GM12878 (cell line): ENCODE results near the gene KIF5C. TPM values are rescaled to one million over a fixed set of nuclear protein-coding genes. Genes with fewer than 3 reads are reported as not detected.

Source experiments
- ATAC-seq: fragments of 200-7000 bp; cut with Tn5 transposase; 3 replicates; pipeline ENCODE4 v1.9.1; 2020; ENCODE audit warnings: mild to moderate bottlenecking, moderate library complexity
- BruUV-seq: library from RNA; stranded (reverse); fragments of 400-500 nt; replicated peaks from 2 replicates; lab custom pipeline; 2021; lab: Mats Ljungman, UMichigan
- CTCF ChIA-PET: fragments of 300-600 bp; sonication (Branson Sonifier 250); formaldehyde crosslinking; extraction: SDS; loops from one replicate; lab custom pipeline; 2021; ENCODE audit warnings: inconsistent platforms; lab: Yijun Ruan, JAX
- POLR2A ChIA-PET: fragments of 350-600 bp; formaldehyde crosslinking; extraction: SDS; loops from one replicate; lab custom pipeline; 2021; ENCODE audit warnings: inconsistent platforms; lab: Charles Lee
- RAD21 ChIA-PET: fragments of 300-600 bp; sonication (Branson Sonifier 250); formaldehyde crosslinking; loops from one replicate; lab custom pipeline; 2023; ENCODE audit warnings: antibody characterized with exemption; ENCODE audit not compliant: unreplicated experiment; lab: Charles Lee
- SMC1A ChIA-PET: fragments of 300-600 bp; sonication (Branson Sonifier 250); formaldehyde crosslinking; loops from one replicate; lab custom pipeline; 2023; ENCODE audit not compliant: unreplicated experiment, uncharacterized antibody; lab: Charles Lee
- DNase-seq: peaks from one replicate; pipeline ENCODE4 v3.0.0-alpha.2; 2011; ENCODE audit warnings: low read depth, low spot score
- FAIRE-seq: peaks from 3 replicates; lab custom pipeline; 2011; peaks lifted over from hg19 to GRCh38; lab: Jason Lieb, UNC
- H2AFZ ChIP-seq: 2 replicates; pipeline ENCODE4 v1.6.0; 2011; ENCODE audit warnings: low read depth, low read length, control low read depth; ENCODE audit not compliant: control insufficient read depth
- H3K27ac ChIP-seq: 2 replicates; pipeline ENCODE4 v1.5.1; 2011; ENCODE audit warnings: control low read depth; ENCODE audit not compliant: control insufficient read depth, insufficient read depth
- H3K27me3 ChIP-seq, 2 experiments: replicated peaks in 1 of 2; 2 replicates each; pipeline versions ENCODE4 v1.6.0 to v1.6.1; 2011; ENCODE audit warnings: low read length in 1 of 2; ENCODE audit not compliant: control insufficient read depth in 2 of 2, insufficient read depth in 2 of 2
- H3K36me3 ChIP-seq, 2 experiments: 2 replicates each; pipeline ENCODE4 v1.5.1; 2011; ENCODE audit warnings: low read length in 1 of 2; ENCODE audit not compliant: control insufficient read depth in 2 of 2, insufficient read depth in 2 of 2
- H3K4me1 ChIP-seq: 2 replicates; pipeline ENCODE4 v1.6.1; 2011; ENCODE audit warnings: mild to moderate bottlenecking, low read length, moderate library complexity, mixed read lengths; ENCODE audit not compliant: control insufficient read depth, insufficient read depth
- H3K4me2 ChIP-seq: 2 replicates; pipeline ENCODE4 v1.6.0; 2011; ENCODE audit warnings: control low read depth; ENCODE audit not compliant: control insufficient read depth, insufficient read depth
- H3K4me3 ChIP-seq: fragments of 200-600 bp; sonication (generic); 2 replicates; pipeline ENCODE4 v1.5.1; 2016
- H3K79me2 ChIP-seq: 2 replicates; pipeline ENCODE4 v1.6.0; 2011; ENCODE audit warnings: low read length; ENCODE audit not compliant: control insufficient read depth, insufficient read depth
- H3K9ac ChIP-seq: 2 replicates; pipeline ENCODE4 v1.8.0; 2011; ENCODE audit warnings: low read length, control low read depth, mixed read lengths; ENCODE audit not compliant: control insufficient read depth, insufficient read depth
- H3K9me3 ChIP-seq: replicated peaks from 3 replicates; pipeline ENCODE4 v1.5.1; 2011; ENCODE audit warnings: mild to moderate bottlenecking, low read length; ENCODE audit not compliant: control insufficient read depth, insufficient read depth
- H4K20me1 ChIP-seq: 2 replicates; pipeline ENCODE4 v1.6.0; 2011; ENCODE audit not compliant: control insufficient read depth, insufficient read depth
- ETV6 ChIP-seq, 2 experiments: fragments of 450-650 bp in 1 of 2; IDR thresholded peaks in 1 of 2; conservative IDR thresholded peaks in 1 of 2; 2 replicates each; pipeline ENCODE4 v1.6.1; 2014; ENCODE audit warnings: antibody characterized with exemption in 1 of 2, borderline replicate concordance in 1 of 2, low read depth in 1 of 2, mild to moderate bottlenecking in 1 of 2, moderate library complexity in 1 of 2
- MEF2A ChIP-seq: IDR thresholded peaks from 2 replicates; pipeline ENCODE4 v1.6.1; 2011; ENCODE audit warnings: low read depth, mild to moderate bottlenecking, low read length, moderate library complexity; ENCODE audit not compliant: insufficient read depth
- MTA3 ChIP-seq: IDR thresholded peaks from 2 replicates; pipeline ENCODE4 v1.6.1; 2012; ENCODE audit warnings: low read length, inconsistent platforms, borderline replicate concordance
- MYB ChIP-seq: fragments of 150-350 bp; IDR thresholded peaks from 2 replicates; pipeline ENCODE4 v1.6.1; 2014; ENCODE audit warnings: mild to moderate bottlenecking, low read depth, low read length, borderline replicate concordance
- MYC ChIP-seq: IDR thresholded peaks from 2 replicates; pipeline ENCODE4 v1.6.1; 2011; ENCODE audit warnings: mild to moderate bottlenecking, low read length, moderate library complexity, inconsistent platforms; ENCODE audit not compliant: insufficient read depth, insufficient replicate concordance, insufficient read length, severe bottlenecking
- STAT3 ChIP-seq: IDR thresholded peaks from 2 replicates; pipeline ENCODE4 v1.6.1; 2011; ENCODE audit warnings: low read depth, low read length, improper control_type of control experiment
- TCF3 ChIP-seq: IDR thresholded peaks from 2 replicates; pipeline ENCODE4 v1.6.1; 2012; ENCODE audit warnings: low read depth, mild to moderate bottlenecking, low read length, borderline replicate concordance; ENCODE audit not compliant: insufficient read depth
- TCF7 ChIP-seq: IDR thresholded peaks from 2 replicates; pipeline ENCODE4 v1.6.1; 2014; ENCODE audit warnings: antibody characterized with exemption, borderline replicate concordance
- WGBS: methylation state at CpG from one replicate; pipeline ENCODE4 v1.1.6; 2016; ENCODE audit warnings: low lambda C conversion rate; ENCODE audit not compliant: insufficient replicate concordance, insufficient coverage; ENCODE audit errors: missing lambda C conversion rate; 5-methylcytosine and 5-hydroxymethylcytosine counted together
- in situ Hi-C: fragments of 300-500 bp; cut with MboI; formaldehyde crosslinking; loops from 9 replicates; pipeline ENCODE4 v1.14.3; 2018; ENCODE audit warnings: mixed read lengths
- intact Hi-C: fragments of 100-400 bp; cut with micrococcal nuclease; formaldehyde crosslinking; loops from one replicate; pipeline ENCODE4 v1.14.2; 2022; ENCODE audit not compliant: unreplicated experiment
- polyA plus RNA-seq, 11 experiments: library from polyadenylated mRNA; depleted of rRNA in 4 of 11; unstranded in 6 of 11; stranded (reverse) in 5 of 11; fragments of >200 nt; fragmentation: Nextera tagmentation in 4 of 11; fragmentation: Illumina TruSeq in 1 of 11; extraction: Ambion mirVana in 4 of 11; extraction: Trizol in 1 of 11; gene quantifications; 1 replicate in 1 of 11; 2 replicates in 10 of 11; pipeline versions ENCODE4 v1.2.1 to v1.2.3, GENCODE V29; 2011 to 2016; ENCODE audit warnings: inconsistent platforms in 2 of 11, missing spikeins in 2 of 11, low read depth in 1 of 11
- total RNA-seq, 4 experiments: library from RNA; depleted of rRNA in 3 of 4; stranded (reverse); fragments of >200 nt in 3 of 4; fragmentation: Illumina TruSeq in 1 of 4; extraction: Trizol in 1 of 4; gene quantifications; 2 replicates each; pipeline versions ENCODE4 v1.2.1 to v1.2.3, GENCODE V29; 2013 to 2021

The KIF5C gene
- total and polyA plus RNA-seq, 10 of the 15 experiments (the other 5 are each of a cell fraction or from before 2014, with no cell fraction given), result 0.08 to 0.49 (median 0.24) TPM

- H3K4me3 ChIP-seq, result no peak overlapping the region
- CTCF ChIA-PET, result no interaction called here
- peaks cover 6 to 8% of the 10 kb centered on the region in 2 experiments for H3K27me3 ChIP-seq
- H3K79me2 ChIP-seq, result no peaks in the 10 kb centered on the region
- DNase-seq (no peak), FAIRE-seq (no peak), ATAC-seq (no peak)
- no peaks in the 10 kb centered on the region for H3K4me1 ChIP-seq
- in situ Hi-C loops (no loop called here), intact Hi-C loops (no loop called here)
- SMC1A ChIA-PET, result no interaction called here
- H4K20me1 ChIP-seq, result no peaks in the 10 kb centered on the region
- no peak for TF ChIP-seq TCF7
- no peak overlapping the region for H3K9ac ChIP-seq
- WGBS, result 54% methylated on average over 9 of the region's 9 CpGs
- H3K27ac ChIP-seq, result no peak overlapping the region
- H3K36me3 ChIP-seq, result no peaks in the 10 kb centered on the region
- POLR2A ChIA-PET, result no interaction called here
- H3K4me2 ChIP-seq, result no peak overlapping the region
- BruUV-seq, result no TSS peak
- no peak overlapping the region for H2AFZ ChIP-seq
- RAD21 ChIA-PET, result no interaction called here
- H3K9me3 ChIP-seq, result peaks cover 1% of the 10 kb centered on the region; the same call in 2 of the 3 replicates
Measured at GRCh38 chr2:148882051-148882450, 7.0 kb downstream of the KIF5C start.

GRCh38 chr2:148885209-148885608 is 10.2 kb downstream of the KIF5C start:
- H3K79me2 ChIP-seq, result no peaks in the 10 kb centered on the region
- SMC1A ChIA-PET, result no interaction called here
- no peak overlapping the region for H2AFZ ChIP-seq
- H3K27me3 ChIP-seq, result peaks cover 9 to 20% of the 10 kb centered on the region in 2 experiments; a peak in 3 of 4 replicates
- no peak for ATAC-seq
- H3K4me3 ChIP-seq, result no peak overlapping the region
- H4K20me1 ChIP-seq, result no peaks in the 10 kb centered on the region
- intact Hi-C loops (no loop called here), in situ Hi-C loops (no loop called here)
- H3K4me2 ChIP-seq, result no peak overlapping the region
- H3K27ac ChIP-seq, result no peak overlapping the region
- BruUV-seq, result no TSS peak
- TF ChIP-seq MYB (no peak), ETV6 (conservative IDR thresholded peaks at IDR 0.05 in 1 of 2, IDR thresholded peaks at IDR 0.05 in 1 of 2; ENCODE audit: borderline replicate concordance in 1 of 2, low read depth in 1 of 2) (no peak), MEF2A (no peak), TCF3 (no peak), MTA3 (no peak), MYC (no peak), STAT3 (no peak)
- TF ChIP-seq, all 136 proteins: peak for 0
- ChIA-PET RAD21 (no interaction called here), POLR2A (no interaction called here), CTCF (no interaction called here)
- WGBS, result 55% methylated on average over 10 of the region's 10 CpGs
- no peak overlapping the region for H3K9ac ChIP-seq
- DNase-seq (no peak), FAIRE-seq (no peak)
- peaks cover 1% of the 10 kb centered on the region; the same call in 2 of the 3 replicates for H3K9me3 ChIP-seq
- H3K36me3 ChIP-seq, result no peaks in the 10 kb centered on the region
- no peaks in the 10 kb centered on the region for H3K4me1 ChIP-seq
